NT2/D1 (cell line): ENCODE results near the gene NOD1.

Experiments used
- DNase-seq: peaks from one replicate; pipeline ENCODE4 v3.0.0-alpha.2; 2011; ENCODE audit warnings: low read depth, low spot score
- H3K27me3 ChIP-seq: 2 replicates; pipeline ENCODE4 v1.6.0; 2011; ENCODE audit warnings: mild to moderate bottlenecking; ENCODE audit not compliant: insufficient read length, insufficient read depth
- H3K36me3 ChIP-seq: 2 replicates; pipeline ENCODE4 v1.6.1; 2011; ENCODE audit warnings: mild to moderate bottlenecking, low read length, mixed read lengths; ENCODE audit not compliant: insufficient read depth, insufficient read length
- H3K4me1 ChIP-seq: 2 replicates; pipeline ENCODE4 v1.5.1; 2011; ENCODE audit not compliant: insufficient read depth, insufficient read length
- H3K4me3 ChIP-seq: 2 replicates; pipeline ENCODE4 v1.5.1; 2011; ENCODE audit warnings: low read depth; ENCODE audit not compliant: insufficient read length
- H3K9ac ChIP-seq: 2 replicates; pipeline ENCODE4 v1.6.0; 2011; ENCODE audit warnings: low read depth; ENCODE audit not compliant: insufficient read length
- H3K9me3 ChIP-seq: 2 replicates; pipeline ENCODE4 v1.5.1; 2011; ENCODE audit warnings: mild to moderate bottlenecking, low read length; ENCODE audit not compliant: insufficient read depth
- SUZ12 ChIP-seq: IDR thresholded peaks from 2 replicates; pipeline ENCODE4 v1.6.1; 2011; ENCODE audit not compliant: insufficient read length, insufficient read depth; ENCODE audit errors: extremely low read depth
- YY1 ChIP-seq: IDR thresholded peaks from 2 replicates; pipeline ENCODE4 v1.6.1; 2011; ENCODE audit not compliant: insufficient read length, insufficient read depth
- ZNF274 ChIP-seq: IDR thresholded peaks from 2 replicates; pipeline ENCODE4 v1.6.1; 2011; ENCODE audit warnings: mild to moderate bottlenecking, low read depth, low read length

NOD1 gene

GRCh38 chr7:30468041-30468440, 10.5 kb downstream of the NOD1 start:
- H3K4me1 ChIP-seq, result peaks cover 9% of the 10 kb centered on the region
- TF ChIP-seq ZNF274, result no peak
- TF ChIP-seq SUZ12, result no peak
- TF ChIP-seq YY1, result no peak

GRCh38 chr7:30467271-30467670, 11.3 kb downstream of the NOD1 start:
- Histone ChIP-seq H3K4me3 (no peak overlapping the region), H3K9me3 (no peaks in the 10 kb centered on the region), H3K27me3 (no peaks in the 10 kb centered on the region), H3K9ac (no peak overlapping the region), H3K36me3 (peaks cover 31% of the 10 kb centered on the region), H3K4me1 (peaks cover 9% of the 10 kb centered on the region)
- no peak for DNase-seq
- TF ChIP-seq ZNF274, result no peak
- no peak for TF ChIP-seq YY1
- TF ChIP-seq SUZ12, result no peak

More at GRCh38 chr7:30468041-30468440, 10.5 kb downstream of the NOD1 start:
- no peak overlapping the region for H3K9ac ChIP-seq
- no peak overlapping the region for H3K4me3 ChIP-seq
- DNase-seq, result no peak
- H3K36me3 ChIP-seq, result peaks cover 30% of the 10 kb centered on the region
- no peaks in the 10 kb centered on the region for H3K9me3 ChIP-seq
- no peaks in the 10 kb centered on the region for H3K27me3 ChIP-seq

DNA sequence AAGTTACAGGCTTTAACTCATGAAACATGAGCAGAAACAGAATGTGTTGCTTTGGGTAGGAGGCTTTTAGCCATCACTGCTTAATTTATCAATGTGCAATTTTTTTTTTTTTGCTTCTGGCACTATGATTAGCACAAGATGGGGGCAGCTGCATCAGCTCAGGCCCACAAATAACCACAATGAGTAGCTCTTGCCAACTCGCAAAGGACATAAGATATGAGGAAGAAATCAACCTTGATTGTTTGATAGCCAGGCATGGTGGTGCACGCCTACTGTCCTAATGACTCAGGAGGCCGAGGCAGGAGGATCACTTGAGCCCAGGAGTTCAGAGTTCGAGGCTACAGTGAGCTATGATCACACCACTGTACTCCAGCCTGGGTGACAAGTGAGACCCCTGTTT, 12.3 kb downstream of the NOD1 start:
- no peak for TF ChIP-seq SUZ12
- TF ChIP-seq YY1, result no peak
- no peak for TF ChIP-seq ZNF274
- Histone ChIP-seq H3K9me3 (no peaks in the 10 kb centered on the region), H3K36me3 (peaks cover 36% of the 10 kb centered on the region), H3K27me3 (no peaks in the 10 kb centered on the region), H3K4me3 (no peak overlapping the region), H3K4me1 (peaks cover 9% of the 10 kb centered on the region), H3K9ac (no peak overlapping the region)
- DNase-seq, result no peak

- H3K4me1 ChIP-seq, result peaks cover 9% of the 10 kb centered on the region
- H3K9me3 ChIP-seq, result no peaks in the 10 kb centered on the region
- H3K9ac ChIP-seq, result no peak overlapping the region
- H3K4me3 ChIP-seq, result no peak overlapping the region
- TF ChIP-seq YY1 (no peak), ZNF274 (no peak), SUZ12 (no peak)
- H3K36me3 ChIP-seq, result peaks cover 34% of the 10 kb centered on the region
- DNase-seq, result no peak
- H3K27me3 ChIP-seq, result no peaks in the 10 kb centered on the region
Measured at GRCh38 chr7:30465811-30466180, 12.8 kb downstream of the NOD1 start.

DNA sequence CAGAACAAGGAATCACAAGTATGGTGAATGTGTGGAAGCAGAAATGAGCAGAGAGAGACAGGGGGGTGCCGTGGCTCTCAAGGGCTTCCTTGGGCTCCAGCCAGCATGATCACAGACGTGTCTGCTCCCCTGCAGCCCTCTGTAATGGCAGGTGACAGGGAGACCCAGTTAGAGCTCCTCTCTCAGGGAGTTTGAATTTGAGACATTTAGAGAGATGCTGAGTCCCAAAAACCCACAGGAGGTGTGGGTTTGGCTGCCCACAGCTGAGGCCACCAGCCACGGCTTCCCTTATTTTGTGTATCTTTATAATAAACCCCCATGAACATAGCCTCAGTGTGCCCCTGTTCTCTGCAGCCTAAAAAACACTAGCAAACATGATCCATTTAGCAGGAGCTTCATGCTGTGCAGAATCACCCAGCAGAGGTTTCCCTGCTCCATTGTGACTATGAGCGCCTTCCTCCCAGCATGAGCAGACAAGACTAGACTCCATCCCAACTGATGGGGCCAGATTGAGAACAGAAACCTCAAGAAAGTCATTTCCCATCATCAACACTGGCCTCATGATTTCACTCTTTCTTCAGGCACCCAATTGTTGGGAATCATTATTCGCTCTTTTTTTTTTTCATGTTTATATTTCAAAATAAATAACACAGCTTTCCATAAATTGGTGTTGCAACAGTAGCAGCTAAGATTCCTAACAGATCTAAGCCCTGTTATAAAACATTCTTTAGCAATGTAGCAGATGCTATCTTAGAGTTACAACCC, 13.4 kb downstream of the NOD1 start:
- H3K36me3 ChIP-seq, result peaks cover 35% of the 10 kb centered on the region
- TF ChIP-seq YY1, result no peak
- no peak for TF ChIP-seq SUZ12
- no peak for TF ChIP-seq ZNF274
- no peaks in the 10 kb centered on the region for H3K27me3 ChIP-seq
- peaks cover 13% of the 10 kb centered on the region for H3K4me1 ChIP-seq
- no peak overlapping the region for H3K4me3 ChIP-seq
- H3K9me3 ChIP-seq, result no peaks in the 10 kb centered on the region
- DNase-seq, result no peak
- no peak overlapping the region for H3K9ac ChIP-seq

DNA sequence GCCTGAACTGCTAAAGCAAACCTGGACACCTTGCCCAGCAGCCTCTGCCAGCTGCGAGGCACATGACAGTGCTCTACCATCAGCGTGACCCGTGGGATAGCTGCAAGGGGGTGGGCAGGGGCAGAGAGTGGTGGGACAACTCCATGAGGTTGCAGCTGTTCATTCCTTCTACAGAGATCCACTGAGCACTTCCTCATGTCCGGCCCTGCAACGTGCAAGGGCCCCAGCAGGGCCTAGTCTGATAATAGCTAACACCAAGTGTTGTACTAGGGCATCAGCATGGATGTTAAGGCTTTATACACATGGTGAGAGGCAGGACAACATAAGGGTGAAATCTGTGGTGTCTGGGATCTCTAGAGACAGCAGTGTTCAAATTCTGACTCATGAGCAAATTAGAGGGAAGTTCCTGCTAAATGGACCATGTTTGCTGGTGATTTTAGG, 14.3 kb downstream of the NOD1 start:
- DNase-seq, result no peak
- Histone ChIP-seq H3K36me3 (peaks cover 30% of the 10 kb centered on the region), H3K27me3 (no peaks in the 10 kb centered on the region), H3K4me3 (no peak overlapping the region), H3K4me1 (peaks cover 6% of the 10 kb centered on the region), H3K9me3 (no peaks in the 10 kb centered on the region), H3K9ac (peak overlapping the region; percentile 14)
- TF ChIP-seq SUZ12, result no peak
- no peak for TF ChIP-seq YY1
- TF ChIP-seq ZNF274, result no peak

GRCh38 chr7:30463405-30464145, 15.0 kb downstream of the NOD1 start:
- no peak for DNase-seq
- H3K4me3 ChIP-seq, result no peak overlapping the region
- H3K27me3 ChIP-seq, result no peaks in the 10 kb centered on the region
- H3K4me1 ChIP-seq, result peaks cover 5% of the 10 kb centered on the region
- TF ChIP-seq SUZ12 (no peak), ZNF274 (no peak), YY1 (no peak)
- no peak overlapping the region for H3K9ac ChIP-seq
- H3K36me3 ChIP-seq, result peaks cover 25% of the 10 kb centered on the region
- no peaks in the 10 kb centered on the region for H3K9me3 ChIP-seq
